Skeletal muscle tissue (tissue), 4 donors: ENCODE results near the gene NCDN. TPM values are rescaled to one million over a fixed set of nuclear protein-coding genes. Genes with fewer than 3 reads are reported as not detected.
A peak's percentile ranks its signal among the peaks of the same experiment; 100 is the strongest.

Experiments used
- H3K27ac ChIP-seq: one replicate; pipeline ENCODE4 v1.7.0; 2013; ENCODE audit warnings: mild to moderate bottlenecking, low read depth, low read length, inconsistent platforms
- H3K27me3 ChIP-seq, 3 donors: one replicate each; pipeline ENCODE4 v1.7.0; 2013; ENCODE audit warnings: low read length in 3 of 3; ENCODE audit not compliant: control insufficient read depth in 3 of 3, insufficient read depth in 3 of 3
- H3K36me3 ChIP-seq, 3 donors: one replicate each; pipeline ENCODE4 v1.7.0; 2013; ENCODE audit warnings: low read length in 3 of 3; ENCODE audit not compliant: control insufficient read depth in 3 of 3, insufficient read depth in 3 of 3
- H3K4me1 ChIP-seq, 3 donors: one replicate each; pipeline ENCODE4 v1.7.0; 2013; ENCODE audit warnings: low read length in 3 of 3, mild to moderate bottlenecking in 3 of 3; ENCODE audit not compliant: control insufficient read depth in 3 of 3, insufficient read depth in 3 of 3
- H3K4me3 ChIP-seq, 3 donors: one replicate each; pipeline ENCODE4 v1.7.0; 2013; ENCODE audit warnings: low read length in 3 of 3
- H3K9ac ChIP-seq, 3 donors: one replicate each; pipeline ENCODE4 v1.7.0; 2013; ENCODE audit warnings: low read length in 3 of 3, mild to moderate bottlenecking in 3 of 3, moderate library complexity in 2 of 3, low read depth in 1 of 3
- H3K9me3 ChIP-seq, 3 donors: one replicate each; pipeline ENCODE4 v1.7.0; 2013; ENCODE audit warnings: low read length in 3 of 3; ENCODE audit not compliant: control insufficient read depth in 3 of 3
- total RNA-seq: library from RNA; depleted of rRNA; stranded (reverse); fragments of >200 nt; gene quantifications from one replicate; pipeline ENCODE4 v1.2.3, GENCODE V29; 2014
- donor health status: Osteomylitis.

Gene NCDN
- total RNA-seq, 1 donor from 2014 or later = 5.7 TPM

DNA sequence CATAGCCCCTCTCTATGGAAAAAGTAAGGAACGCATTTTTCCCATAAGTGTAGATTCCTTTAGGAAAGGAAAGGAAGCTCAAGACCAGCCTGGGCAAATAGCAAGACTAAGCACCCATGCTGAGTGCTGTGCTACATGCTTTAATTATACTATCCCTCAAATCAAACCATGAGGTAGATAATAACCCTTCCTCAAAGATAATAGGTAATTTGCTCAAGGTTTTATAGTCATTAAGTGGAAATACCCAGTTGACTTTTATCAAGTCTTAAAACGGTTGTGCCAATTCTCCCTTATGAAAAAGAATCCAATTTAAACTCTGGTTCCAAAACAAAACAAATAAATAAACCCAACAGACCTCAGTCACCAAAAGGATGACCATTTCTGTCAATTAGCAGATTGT lies 3.7 kb upstream of the NCDN start:
- H3K36me3 ChIP-seq = peaks cover 8 to 25% (median 15%) of the 10 kb centered on the region in 3 donors
- no peak overlapping the region for H3K4me3 ChIP-seq
- H3K27ac ChIP-seq = no peak overlapping the region
- H3K27me3 ChIP-seq = no peaks in the 10 kb centered on the region
- H3K4me1 ChIP-seq = peaks cover 31 to 42% (median 41%) of the 10 kb centered on the region in 3 donors
- H3K9ac ChIP-seq = peak overlapping the region in 1 of 3 donors; percentile 13
- no peaks in the 10 kb centered on the region for H3K9me3 ChIP-seq

DNA sequence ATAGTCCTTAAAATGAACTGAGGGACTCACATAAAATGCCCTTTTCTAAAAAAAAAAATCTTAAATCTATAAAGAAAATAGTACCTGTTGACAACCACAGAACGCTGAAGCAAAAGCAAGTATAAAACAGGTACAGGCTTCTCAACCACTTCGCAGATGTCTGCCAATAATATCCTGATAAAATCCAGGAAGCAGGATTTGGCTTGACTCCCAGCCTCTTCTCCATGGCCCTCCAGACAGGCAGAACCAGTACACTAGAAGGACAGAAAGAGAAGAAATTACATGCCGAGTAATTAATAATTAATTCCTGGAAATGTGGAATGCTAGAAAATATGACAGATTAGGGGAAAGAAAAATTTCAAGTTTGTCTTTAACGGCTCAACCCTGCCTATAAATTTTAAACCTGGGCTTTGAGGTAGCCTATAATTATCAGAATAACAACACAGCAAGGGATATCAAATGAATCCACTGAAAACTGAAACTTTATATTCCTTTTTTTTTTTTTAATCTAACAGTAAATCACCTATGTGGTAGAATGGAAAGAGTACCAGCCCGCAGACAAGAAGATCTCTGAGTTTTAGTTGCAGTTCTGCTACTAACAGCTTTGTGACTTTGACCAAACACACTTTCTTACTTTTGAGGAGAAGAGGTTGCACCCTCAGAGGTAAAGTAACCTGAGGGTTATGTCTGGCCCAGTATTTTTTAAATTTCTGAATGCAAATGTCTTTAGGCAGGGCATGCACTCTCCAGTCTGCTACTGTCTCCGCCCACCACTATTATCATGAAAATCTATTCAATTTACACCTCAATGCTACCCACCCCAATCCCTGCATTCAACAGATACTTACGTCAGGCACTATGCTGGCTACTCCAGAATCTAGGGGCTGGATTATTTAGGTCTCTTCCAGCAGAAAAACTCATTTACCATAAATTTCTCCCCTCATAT lies 3.1 kb upstream of the NCDN start:
- H3K27me3 ChIP-seq = no peaks in the 10 kb centered on the region
- H3K9me3 ChIP-seq = no peaks in the 10 kb centered on the region
- H3K4me3 ChIP-seq = peak overlapping the region in 1 of 3 donors; percentile 7
- H3K36me3 ChIP-seq = peaks cover 8 to 25% (median 15%) of the 10 kb centered on the region in 3 donors
- H3K9ac ChIP-seq = peak overlapping the region in 1 of 3 donors; percentile 61
- H3K4me1 ChIP-seq = peaks cover 31 to 46% (median 41%) of the 10 kb centered on the region in 3 donors
- H3K27ac ChIP-seq = no peak overlapping the region

DNA sequence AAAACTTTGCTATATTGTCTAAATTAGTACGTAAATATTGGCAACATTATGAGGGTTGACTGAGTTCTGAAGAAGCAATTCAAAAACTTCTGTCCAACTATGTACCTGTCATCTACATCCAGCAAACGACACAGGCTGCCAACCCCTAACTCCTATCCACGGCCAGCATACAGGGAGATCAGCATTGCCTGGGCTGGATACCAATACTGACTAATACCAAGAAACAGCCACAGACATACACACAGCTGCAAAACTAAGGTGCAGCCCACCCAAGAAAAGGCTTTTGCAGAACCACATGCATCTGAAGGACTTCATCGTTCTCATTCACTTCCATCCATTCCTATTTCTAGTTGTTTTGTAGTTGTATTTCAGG lies 2.4 kb upstream of the NCDN start:
- Histone ChIP-seq H3K27me3 (no peaks in the 10 kb centered on the region), H3K4me3 (peak overlapping the region in 2 of 3 donors; percentile 7 to 21), H3K9ac (peak overlapping the region in 2 of 3 donors; percentile 0 to 61), H3K36me3 (peaks cover 8 to 22% (median 15%) of the 10 kb centered on the region in 3 donors), H3K9me3 (no peaks in the 10 kb centered on the region), H3K27ac (peak overlapping the region; percentile 9), H3K4me1 (peaks cover 33 to 51% (median 41%) of the 10 kb centered on the region in 3 donors)

GRCh38 chr1:35555601-35556477 lies 1.8 kb upstream of the NCDN start:
- Histone ChIP-seq H3K4me1 (peaks cover 39 to 58% (median 46%) of the 10 kb centered on the region in 3 donors), H3K27ac (peak overlapping the region; percentile 9), H3K27me3 (no peaks in the 10 kb centered on the region), H3K4me3 (peak overlapping the region in 2 of 3 donors; percentile 90 to 97), H3K9me3 (no peaks in the 10 kb centered on the region), H3K9ac (peak overlapping the region; percentile 0 to 98 (median 90)), H3K36me3 (peaks cover 8 to 19% (median 15%) of the 10 kb centered on the region in 3 donors)

DNA sequence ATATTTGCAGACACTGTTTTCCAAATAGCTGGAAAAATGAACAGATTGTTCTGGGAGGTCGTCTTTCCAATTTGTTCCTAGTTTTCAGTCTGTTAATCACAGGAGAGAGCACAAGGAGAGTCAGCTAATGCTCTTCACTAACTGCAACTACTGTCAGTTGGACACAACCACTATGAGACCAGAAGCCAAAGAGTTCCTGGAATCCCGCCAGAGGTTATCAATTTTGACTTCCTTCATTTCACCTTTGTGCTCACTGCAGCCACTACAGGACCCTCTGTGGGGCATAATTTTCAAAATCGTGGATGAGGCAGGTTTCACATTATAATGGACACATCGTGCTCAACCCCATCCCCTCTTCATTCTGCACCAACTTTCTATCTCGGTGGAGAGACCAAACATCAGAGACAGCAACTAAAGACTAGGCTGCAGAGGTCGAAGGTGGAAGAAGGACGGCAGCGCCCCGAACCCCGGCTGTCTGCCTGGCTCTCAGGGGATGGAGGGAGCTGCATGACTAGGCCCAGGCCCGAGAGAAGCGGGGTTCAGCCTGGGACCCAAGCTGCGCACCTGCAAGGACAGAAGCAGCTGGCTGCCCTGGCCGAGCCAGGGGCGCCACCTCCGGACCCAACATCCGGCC lies 998 bp upstream of the NCDN start:
- peaks cover 47 to 66% (median 53%) of the 10 kb centered on the region in 3 donors for H3K4me1 ChIP-seq
- peak overlapping the region; percentile 90 to 99 (median 98) for H3K9ac ChIP-seq
- peak overlapping the region; percentile 94 for H3K27ac ChIP-seq
- no peaks in the 10 kb centered on the region for H3K27me3 ChIP-seq
- H3K4me3 ChIP-seq = peak overlapping the region; percentile 90 to 97 (median 97)
- no peaks in the 10 kb centered on the region for H3K9me3 ChIP-seq
- peaks cover 8 to 19% (median 11%) of the 10 kb centered on the region in 3 donors for H3K36me3 ChIP-seq

- Histone ChIP-seq H3K4me1 (peaks cover 52 to 70% (median 58%) of the 10 kb centered on the region in 3 donors), H3K27ac (peak within 1 kb of the TSS; percentile 94), H3K9ac (peak within 1 kb of the TSS; percentile 90 to 99 (median 98)), H3K36me3 (peaks cover 10 to 18% (median 10%) of the 10 kb centered on the region in 3 donors), H3K27me3 (no peaks in the 10 kb centered on the region), H3K9me3 (no peaks in the 10 kb centered on the region), H3K4me3 (peak within 1 kb of the TSS; percentile 90 to 97 (median 97))
These were observed 435 bp upstream of the NCDN start, which contains the start of gene KIAA0319L for GRCh38 chr1:35557118-35557610. KIAA0319L (minus strand) TSS chr1:35557403; CDS start chr1:35554491, 2,912 bp downstream.

DNA sequence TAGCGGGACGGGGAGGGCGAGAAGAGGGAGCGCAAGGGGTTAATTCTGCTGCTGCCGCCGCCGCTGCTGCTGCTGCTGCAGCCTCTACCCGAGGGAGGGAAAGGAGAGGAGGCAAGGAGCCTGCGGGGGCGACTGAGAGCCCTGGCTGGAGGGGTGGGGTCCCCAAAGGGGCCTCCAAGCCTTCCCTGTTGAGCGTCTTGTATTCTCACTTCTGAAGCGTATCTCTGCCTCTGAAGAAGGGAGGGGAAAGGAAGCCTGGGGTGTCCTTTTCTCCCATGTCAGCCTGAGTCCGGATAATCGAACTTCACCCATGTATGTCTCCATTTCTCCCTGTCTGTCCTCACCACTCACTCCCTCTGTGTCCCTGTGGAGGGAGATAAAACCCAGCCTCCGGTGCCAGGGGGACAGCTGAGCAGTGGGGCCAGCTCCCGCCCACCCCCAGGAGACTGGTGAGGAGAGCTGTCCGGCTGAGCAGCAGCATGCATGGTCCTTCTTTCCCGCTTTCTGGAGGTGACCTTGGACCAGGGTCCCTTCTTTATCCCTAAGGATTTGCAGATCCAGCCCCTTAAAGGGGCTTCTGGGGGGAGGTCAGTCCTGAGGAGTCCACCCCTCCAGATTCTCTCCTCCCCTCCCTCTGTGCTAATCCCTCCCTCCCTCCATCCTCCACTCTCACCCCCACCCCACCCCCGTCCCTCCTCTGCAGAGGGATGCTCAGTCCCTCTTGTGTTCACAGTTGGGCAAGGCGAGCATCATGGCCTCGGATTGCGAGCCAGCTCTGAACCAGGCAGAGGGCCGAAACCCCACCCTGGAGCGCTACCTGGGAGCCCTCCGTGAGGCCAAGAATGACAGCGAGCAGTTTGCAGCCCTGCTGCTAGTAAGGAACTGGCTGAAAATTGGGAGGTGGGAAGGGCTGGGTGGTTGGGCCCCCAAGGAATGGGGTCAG lies 1.0 kb downstream of the NCDN start:
- peak overlapping the region; percentile 90 to 99 (median 98) for H3K9ac ChIP-seq
- no peaks in the 10 kb centered on the region for H3K27me3 ChIP-seq
- H3K27ac ChIP-seq = peak overlapping the region; percentile 94
- H3K4me1 ChIP-seq = peaks cover 52 to 66% (median 57%) of the 10 kb centered on the region in 3 donors
- H3K36me3 ChIP-seq = peaks cover 2 to 15% (median 12%) of the 10 kb centered on the region in 3 donors
- peak overlapping the region; percentile 90 to 97 (median 97) for H3K4me3 ChIP-seq
- no peaks in the 10 kb centered on the region for H3K9me3 ChIP-seq

- H3K4me3 ChIP-seq = no peak overlapping the region
- H3K27ac ChIP-seq = no peak overlapping the region
These were observed 1.8 kb downstream of the NCDN start for GRCh38 chr1:35559317-35559944.

More at GRCh38 chr1:35559317-35559944, 1.8 kb downstream of the NCDN start:
- Histone ChIP-seq H3K36me3 (peaks cover 5 to 17% (median 16%) of the 10 kb centered on the region in 3 donors), H3K4me1 (peaks cover 50 to 63% (median 51%) of the 10 kb centered on the region in 3 donors), H3K9ac (peak overlapping the region in 1 of 3 donors; percentile 25), H3K27me3 (no peaks in the 10 kb centered on the region), H3K9me3 (no peaks in the 10 kb centered on the region)
